Measurements from ENCODE around the gene PRSS3. TPM values are rescaled to one million over a fixed set of nuclear protein-coding genes. Genes with fewer than 3 reads are reported as not detected.

Gene PRSS3
- total and polyA plus RNA-seq, 9 of the 15 experiments (the other 6 are each of a cell fraction or from before 2014, with no cell fraction given): 0.35 to 0.42 TPM; not detected in 7

DNA sequence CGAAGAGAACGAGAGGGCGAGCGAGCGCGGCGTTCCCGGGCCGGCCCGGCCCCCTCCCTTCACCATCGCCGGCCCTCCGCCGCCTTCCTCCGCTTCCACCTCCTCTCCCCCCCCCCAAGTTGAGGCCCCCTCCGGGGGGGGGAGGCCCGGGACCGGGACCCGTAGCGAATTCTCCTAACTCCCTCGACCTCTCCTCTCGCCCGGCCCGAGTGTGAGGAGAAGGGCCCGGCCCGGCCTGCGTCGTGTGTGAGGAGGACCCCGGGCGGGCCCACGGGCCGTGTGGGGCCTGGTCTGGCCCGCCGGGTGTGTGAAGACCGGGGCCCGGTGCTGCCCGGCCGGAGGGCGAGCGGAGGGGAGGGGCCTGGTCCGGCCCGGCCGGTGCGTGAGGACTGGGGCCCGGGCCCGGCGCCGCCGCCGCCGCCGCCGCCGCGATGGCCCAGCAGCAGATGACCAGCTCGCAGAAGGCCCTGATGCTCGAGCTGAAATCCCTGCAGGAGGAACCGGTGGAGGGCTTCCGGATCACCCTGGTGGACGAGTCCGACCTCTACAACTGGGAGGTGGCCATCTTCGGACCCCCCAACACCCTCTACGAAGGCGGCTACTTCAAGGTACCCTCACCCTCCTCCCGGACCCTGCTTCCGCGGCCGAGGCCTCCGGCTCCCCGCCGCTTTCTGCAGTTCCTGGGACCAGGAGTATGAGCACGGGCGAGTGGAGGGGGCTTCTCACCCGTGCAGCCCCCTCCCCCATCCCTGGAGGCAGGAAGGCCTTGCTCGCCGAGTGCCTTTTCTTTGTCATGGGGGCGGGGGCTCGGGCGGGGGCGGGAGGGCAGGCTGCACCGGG is 22.2 kb downstream of the PRSS3 start (continued):
- TF ChIP-seq ZNF695 (CRISPR knock-in tag; IDR thresholded peaks at IDR 0.05): no peak
- TF ChIP-seq PHTF2 (CRISPR knock-in tag; IDR thresholded peaks at IDR 0.05): no peak
- TF ChIP-seq, protein P1, sequence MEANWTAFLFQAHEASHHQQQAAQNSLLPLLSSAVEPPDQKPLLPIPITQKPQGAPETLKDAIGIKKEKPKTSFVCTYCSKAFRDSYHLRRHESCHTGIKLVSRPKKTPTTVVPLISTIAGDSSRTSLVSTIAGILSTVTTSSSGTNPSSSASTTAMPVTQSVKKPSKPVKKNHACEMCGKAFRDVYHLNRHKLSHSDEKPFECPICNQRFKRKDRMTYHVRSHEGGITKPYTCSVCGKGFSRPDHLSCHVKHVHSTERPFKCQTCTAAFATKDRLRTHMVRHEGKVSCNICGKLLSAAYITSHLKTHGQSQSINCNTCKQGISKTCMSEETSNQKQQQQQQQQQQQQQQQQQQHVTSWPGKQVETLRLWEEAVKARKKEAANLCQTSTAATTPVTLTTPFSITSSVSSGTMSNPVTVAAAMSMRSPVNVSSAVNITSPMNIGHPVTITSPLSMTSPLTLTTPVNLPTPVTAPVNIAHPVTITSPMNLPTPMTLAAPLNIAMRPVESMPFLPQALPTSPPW (CRISPR knock-in tag; IDR thresholded peaks at IDR 0.05): peak; percentile 81
- no peak for TF ChIP-seq BDP1 (IDR thresholded peaks at IDR 0.05; ENCODE audit: insufficient read depth, insufficient read length)
- 0 out of 2 replicates have a peak, but pooled peaks have one; percentile 24 for TF ChIP-seq SMAD4 (CRISPR knock-in tag; conservative IDR thresholded peaks at IDR 0.05)
- TF ChIP-seq, protein P2, sequence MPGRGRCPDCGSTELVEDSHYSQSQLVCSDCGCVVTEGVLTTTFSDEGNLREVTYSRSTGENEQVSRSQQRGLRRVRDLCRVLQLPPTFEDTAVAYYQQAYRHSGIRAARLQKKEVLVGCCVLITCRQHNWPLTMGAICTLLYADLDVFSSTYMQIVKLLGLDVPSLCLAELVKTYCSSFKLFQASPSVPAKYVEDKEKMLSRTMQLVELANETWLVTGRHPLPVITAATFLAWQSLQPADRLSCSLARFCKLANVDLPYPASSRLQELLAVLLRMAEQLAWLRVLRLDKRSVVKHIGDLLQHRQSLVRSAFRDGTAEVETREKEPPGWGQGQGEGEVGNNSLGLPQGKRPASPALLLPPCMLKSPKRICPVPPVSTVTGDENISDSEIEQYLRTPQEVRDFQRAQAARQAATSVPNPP (IDR thresholded peaks at IDR 0.05; ENCODE audit: borderline replicate concordance, insufficient read depth, insufficient read length): no peak
- TF ChIP-seq, protein P3, sequence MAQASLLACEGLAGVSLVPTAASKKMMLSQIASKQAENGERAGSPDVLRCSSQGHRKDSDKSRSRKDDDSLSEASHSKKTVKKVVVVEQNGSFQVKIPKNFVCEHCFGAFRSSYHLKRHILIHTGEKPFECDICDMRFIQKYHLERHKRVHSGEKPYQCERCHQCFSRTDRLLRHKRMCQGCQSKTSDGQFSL (CRISPR knock-in tag; IDR thresholded peaks at IDR 0.05): peak; percentile 34
- TF ChIP-seq, protein P3 (tag; IDR thresholded peaks at IDR 0.05): peak in 1 of 2 experiments; percentile 83; a peak in 2 of 4 replicates
- no peak for TF ChIP-seq FOXA1 (IDR thresholded peaks at IDR 0.05; ENCODE audit: borderline replicate concordance)
- TF ChIP-seq JUNB (CRISPR knock-in tag; conservative IDR thresholded peaks at IDR 0.05): no peak
- no peak for TF ChIP-seq NFXL1 (CRISPR knock-in tag; IDR thresholded peaks at IDR 0.05)
- peak in 1 of 2 experiments; percentile 49; a peak in 1 of 4 replicates for TF ChIP-seq SIN3A (IDR thresholded peaks at IDR 0.05; ENCODE audit: borderline replicate concordance in 2 of 2, control insufficient read depth in 1 of 2, low read depth in 2 of 2, low read length in 2 of 2)
- TF ChIP-seq TCF3 (CRISPR knock-in tag; IDR thresholded peaks at IDR 0.05): no peak
- no peak for TF ChIP-seq CBX8 (IDR thresholded peaks at IDR 0.05; ENCODE audit: borderline replicate concordance, extremely low read depth, low read depth, low read length, poor library complexity, severe bottlenecking)
- no peak for TF ChIP-seq HNRNPH1 (optimal IDR thresholded peaks at IDR 0.05; ENCODE audit: low read depth, low read length)
- TF ChIP-seq, protein P4, sequence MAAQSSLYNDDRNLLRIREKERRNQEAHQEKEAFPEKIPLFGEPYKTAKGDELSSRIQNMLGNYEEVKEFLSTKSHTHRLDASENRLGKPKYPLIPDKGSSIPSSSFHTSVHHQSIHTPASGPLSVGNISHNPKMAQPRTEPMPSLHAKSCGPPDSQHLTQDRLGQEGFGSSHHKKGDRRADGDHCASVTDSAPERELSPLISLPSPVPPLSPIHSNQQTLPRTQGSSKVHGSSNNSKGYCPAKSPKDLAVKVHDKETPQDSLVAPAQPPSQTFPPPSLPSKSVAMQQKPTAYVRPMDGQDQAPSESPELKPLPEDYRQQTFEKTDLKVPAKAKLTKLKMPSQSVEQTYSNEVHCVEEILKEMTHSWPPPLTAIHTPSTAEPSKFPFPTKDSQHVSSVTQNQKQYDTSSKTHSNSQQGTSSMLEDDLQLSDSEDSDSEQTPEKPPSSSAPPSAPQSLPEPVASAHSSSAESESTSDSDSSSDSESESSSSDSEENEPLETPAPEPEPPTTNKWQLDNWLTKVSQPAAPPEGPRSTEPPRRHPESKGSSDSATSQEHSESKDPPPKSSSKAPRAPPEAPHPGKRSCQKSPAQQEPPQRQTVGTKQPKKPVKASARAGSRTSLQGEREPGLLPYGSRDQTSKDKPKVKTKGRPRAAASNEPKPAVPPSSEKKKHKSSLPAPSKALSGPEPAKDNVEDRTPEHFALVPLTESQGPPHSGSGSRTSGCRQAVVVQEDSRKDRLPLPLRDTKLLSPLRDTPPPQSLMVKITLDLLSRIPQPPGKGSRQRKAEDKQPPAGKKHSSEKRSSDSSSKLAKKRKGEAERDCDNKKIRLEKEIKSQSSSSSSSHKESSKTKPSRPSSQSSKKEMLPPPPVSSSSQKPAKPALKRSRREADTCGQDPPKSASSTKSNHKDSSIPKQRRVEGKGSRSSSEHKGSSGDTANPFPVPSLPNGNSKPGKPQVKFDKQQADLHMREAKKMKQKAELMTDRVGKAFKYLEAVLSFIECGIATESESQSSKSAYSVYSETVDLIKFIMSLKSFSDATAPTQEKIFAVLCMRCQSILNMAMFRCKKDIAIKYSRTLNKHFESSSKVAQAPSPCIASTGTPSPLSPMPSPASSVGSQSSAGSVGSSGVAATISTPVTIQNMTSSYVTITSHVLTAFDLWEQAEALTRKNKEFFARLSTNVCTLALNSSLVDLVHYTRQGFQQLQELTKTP (IDR thresholded peaks at IDR 0.05; ENCODE audit: low read depth in 1 of 2, partially characterized antibody in 2 of 2): no peak
- TF ChIP-seq CBFA2T2 (conservative IDR thresholded peaks at IDR 0.05): no peak
- TF ChIP-seq DIDO1 (tag; IDR thresholded peaks at IDR 0.05; ENCODE audit: low read depth): no peak
